Subcutaneous adipose tissue (tissue), 4 donors: ENCODE measurements around the gene WDR83. TPM values are rescaled to one million over a fixed set of nuclear protein-coding genes. Genes with fewer than 3 reads are reported as not detected.

Source experiments
- total RNA-seq, 4 donors: library from RNA; depleted of rRNA; stranded (reverse); fragments of >200 nt; gene quantifications; one replicate each; pipeline ENCODE4 v1.1.0, GENCODE V29; 2016
- TF ChIP-seq, protein P1 (sequence below): fragments of 450-650 bp; IDR thresholded peaks from one replicate; pipeline ENCODE4 v1.5.1; 2016; ENCODE audit warnings: low read depth, mild to moderate bottlenecking, control low read depth, antibody characterized with exemption, moderate library complexity

WDR83 gene
- total RNA-seq, 4 donors from 2014 or later: 5.7 to 11.6 (median 8.6) TPM

DNA sequence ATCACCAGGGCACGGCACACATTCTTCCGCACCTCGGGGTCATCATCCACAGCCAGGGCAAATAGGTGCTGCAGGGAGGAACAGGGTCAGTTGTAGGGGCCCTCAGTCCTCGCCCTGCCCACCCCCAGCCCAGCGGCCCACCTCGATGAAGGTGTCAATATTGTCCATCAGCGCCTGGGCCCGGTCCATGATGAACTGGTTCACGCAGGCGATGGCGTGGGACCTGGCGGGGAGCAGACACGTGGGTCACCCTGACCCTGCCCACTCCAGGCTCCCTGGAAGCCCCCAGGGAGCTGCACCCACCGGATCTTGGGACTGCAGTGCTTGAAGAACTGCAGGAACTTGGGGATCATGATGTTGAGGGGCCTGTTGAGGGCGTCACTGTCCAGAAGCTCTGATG, 48.5 kb downstream of the WDR83 start:
- TF ChIP-seq, protein P1, sequence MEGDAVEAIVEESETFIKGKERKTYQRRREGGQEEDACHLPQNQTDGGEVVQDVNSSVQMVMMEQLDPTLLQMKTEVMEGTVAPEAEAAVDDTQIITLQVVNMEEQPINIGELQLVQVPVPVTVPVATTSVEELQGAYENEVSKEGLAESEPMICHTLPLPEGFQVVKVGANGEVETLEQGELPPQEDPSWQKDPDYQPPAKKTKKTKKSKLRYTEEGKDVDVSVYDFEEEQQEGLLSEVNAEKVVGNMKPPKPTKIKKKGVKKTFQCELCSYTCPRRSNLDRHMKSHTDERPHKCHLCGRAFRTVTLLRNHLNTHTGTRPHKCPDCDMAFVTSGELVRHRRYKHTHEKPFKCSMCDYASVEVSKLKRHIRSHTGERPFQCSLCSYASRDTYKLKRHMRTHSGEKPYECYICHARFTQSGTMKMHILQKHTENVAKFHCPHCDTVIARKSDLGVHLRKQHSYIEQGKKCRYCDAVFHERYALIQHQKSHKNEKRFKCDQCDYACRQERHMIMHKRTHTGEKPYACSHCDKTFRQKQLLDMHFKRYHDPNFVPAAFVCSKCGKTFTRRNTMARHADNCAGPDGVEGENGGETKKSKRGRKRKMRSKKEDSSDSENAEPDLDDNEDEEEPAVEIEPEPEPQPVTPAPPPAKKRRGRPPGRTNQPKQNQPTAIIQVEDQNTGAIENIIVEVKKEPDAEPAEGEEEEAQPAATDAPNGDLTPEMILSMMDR: no peak

DNA sequence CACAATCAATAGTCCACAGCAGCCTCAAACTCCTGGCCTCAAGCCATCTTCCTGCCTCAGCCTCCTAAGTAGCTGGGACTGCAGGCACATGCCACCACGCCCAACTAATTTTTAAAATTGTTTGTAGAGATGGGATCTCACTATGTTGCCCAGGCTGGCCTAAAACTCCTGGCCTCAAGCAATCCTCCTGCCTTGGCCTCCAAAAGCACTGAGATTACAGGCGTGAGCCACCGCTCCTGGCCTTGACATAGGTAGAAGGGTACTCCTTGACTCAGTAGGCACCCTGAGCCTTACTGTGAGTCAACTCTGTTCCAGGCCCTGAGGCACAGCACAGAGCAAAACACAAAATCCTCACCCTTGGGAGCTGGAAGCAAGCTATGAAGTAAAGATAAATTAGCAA, 49.3 kb downstream of the WDR83 start:
- TF ChIP-seq, protein P1: no peak

DNA sequence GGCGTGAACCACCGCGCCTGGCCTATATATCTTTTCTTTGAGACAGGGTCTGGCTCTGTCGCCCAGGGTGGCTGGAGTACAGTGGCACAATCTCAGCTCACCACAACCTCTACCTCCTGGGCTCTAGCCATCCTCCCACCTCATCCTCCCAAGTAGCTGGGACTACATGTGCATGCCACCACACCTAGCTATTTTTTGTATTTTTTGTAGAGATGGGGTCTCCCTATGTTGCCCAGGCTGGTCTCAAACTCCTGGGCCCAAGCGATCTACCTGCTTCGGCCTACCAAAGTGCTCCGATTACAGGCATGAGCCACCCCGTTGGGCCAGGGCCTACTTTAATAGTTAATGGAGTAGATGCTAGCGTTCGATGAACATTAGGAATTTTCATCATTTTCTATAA, 53.7 kb downstream of the WDR83 start:
- TF ChIP-seq, protein P1: no peak

DNA sequence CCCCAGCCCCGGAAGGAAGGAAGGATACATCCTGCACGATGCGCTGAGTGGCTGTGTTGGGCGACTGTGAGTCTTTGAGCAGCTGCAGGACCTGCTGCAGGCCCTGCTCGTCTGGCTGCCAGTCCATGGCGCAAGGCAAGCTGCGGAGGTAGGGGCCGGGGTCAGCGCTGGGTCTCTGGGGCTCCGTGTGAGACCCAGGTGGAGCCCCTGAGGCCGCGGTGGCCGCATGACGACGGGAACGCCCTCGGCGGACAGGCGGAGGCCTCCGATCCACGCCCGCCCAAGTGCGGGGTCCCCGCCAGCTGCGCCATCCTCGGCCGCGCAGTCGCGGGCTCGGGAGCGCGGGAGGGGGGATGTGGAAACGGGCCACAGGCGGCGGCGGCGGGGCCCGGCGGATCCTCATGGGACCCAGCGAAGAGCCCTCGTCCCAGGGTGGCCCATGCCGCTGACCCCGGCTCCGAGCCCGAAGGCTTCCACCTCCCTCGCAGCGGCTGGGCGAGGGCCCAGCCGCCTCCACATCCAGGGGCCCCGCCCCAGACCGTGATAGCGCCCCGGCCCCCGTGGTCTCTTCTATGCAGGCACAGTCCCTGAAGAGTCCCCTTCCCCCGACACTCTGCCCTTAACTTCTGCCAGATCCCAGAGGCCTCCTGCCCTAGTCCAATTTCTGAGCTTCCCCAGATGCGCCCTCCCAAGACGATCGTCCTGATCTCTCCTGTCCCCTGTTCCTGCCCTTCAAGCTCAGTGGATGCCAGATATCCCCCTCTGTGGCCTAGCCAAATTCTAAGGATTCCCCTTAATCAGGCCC, 54.4 kb downstream of the WDR83 start:
- TF ChIP-seq, protein P1: no peak

DNA sequence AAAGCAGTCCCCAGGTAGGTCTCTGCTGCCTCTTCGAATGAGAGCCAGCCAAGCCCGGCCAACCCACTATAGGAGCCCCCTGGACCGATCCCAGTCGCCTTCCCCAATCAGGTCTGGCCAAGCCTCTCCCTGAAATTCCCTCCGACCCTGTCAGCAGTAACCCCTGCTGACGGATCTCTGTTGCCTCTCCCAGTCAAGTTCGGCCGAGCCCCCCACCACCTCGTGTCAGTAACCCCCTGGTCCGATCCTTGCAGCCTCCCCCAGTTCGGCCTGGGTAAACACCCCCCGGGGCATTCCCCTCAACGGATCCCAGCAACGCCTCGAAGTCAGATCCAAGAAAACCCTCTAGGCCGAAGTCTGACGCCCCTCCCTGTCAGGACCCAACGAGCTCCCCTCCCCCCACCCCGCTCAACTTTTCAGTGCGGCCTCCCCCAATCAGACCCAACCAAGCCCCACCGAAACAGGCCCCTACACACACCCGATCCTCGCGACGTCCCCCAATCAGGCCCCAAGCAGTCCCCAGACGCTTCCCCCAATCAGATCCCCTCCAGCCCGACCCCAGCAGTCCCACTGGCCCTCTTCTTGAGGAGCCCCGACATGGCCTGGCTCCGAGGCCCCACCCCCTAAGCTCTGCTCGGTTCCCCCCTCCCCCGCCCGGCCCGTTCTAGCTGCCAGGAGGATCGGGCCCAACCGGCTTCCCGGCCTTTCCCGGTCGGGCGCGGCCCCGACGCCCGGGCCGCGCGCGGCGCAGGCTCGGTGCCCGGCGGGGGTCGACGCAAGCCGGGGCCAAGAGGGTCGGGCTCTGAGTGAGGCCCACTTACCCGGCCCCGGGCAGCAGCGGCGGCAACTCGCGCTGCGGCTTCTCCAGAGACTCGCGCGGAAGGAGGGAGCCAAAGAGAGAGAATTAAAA, 55.3 kb downstream of the WDR83 start:
- TF ChIP-seq, protein P1: no peak

DNA sequence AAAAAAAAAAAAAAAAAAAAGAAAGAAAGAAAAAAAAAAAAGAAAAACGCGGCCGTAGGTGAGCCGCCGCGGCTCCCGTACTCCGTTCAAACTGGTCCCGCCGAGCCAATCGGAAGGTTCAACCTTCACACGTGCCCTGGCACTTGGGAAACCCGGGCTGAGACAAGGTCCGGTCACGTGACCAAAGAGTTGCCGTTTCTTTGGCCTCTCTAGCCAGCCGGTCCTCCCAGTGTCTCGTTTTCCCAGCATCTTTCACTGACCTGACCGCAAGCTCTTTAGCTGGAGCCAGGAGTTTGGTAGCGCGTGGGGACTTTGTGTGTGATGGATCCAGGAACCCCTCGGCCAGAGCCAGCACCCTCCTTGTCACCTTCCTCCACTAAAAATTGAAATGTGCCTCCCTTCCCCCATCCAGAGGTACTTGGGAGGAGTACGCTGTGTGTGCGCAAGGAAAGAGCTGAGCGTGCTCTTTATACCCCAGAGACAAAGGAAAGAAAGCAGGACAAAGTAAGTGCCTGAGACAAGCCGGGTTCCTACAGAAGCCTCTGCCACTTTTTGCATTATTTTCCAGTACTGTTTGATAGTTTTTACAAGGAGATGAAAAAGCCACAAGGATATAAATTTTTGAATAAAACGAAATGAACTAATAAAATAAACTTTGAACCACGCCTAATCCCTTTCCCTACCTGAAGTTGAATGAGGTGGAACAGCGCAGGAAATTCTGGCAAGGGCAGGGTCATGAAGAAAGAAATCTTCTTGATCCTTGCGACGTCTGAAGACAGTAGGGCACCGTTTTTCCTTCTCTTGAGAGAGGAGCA, 56.2 kb downstream of the WDR83 start:
- TF ChIP-seq, protein P1: no peak
